WTC11 (cell line): ENCODE results near the gene ST6GAL1. TPM values are rescaled to one million over a fixed set of nuclear protein-coding genes. Genes with fewer than 3 reads are reported as not detected.

Experiments
- ATAC-seq: fragments of 200-7000 bp; cut with Tn5 transposase; 2 replicates; pipeline ENCODE4 v1.10.0; 2021; ENCODE audit warnings: mild to moderate bottlenecking, moderate library complexity
- CTCF ChIA-PET: fragments of 300-600 bp; sonication (Branson Sonifier 250); formaldehyde crosslinking; loops from one replicate; lab custom pipeline; 2021; ENCODE audit warnings: antibody characterized with exemption; lab: Charles Lee
- POLR2A ChIA-PET: fragments of 350-600 bp; sonication (Branson Sonifier 250); formaldehyde crosslinking; loops from one replicate; lab custom pipeline; 2021; ENCODE audit warnings: antibody characterized with exemption; lab: Charles Lee
- DNase-seq: peaks from one replicate; pipeline ENCODE4 v3.0.0; 2021; ENCODE audit warnings: low spot score
- H3K27ac Mint-ChIP-seq: 2 replicates; pipeline ENCODE4 v1.8.0; 2021; ENCODE audit warnings: mixed read lengths
- H3K27me3 Mint-ChIP-seq: 2 replicates; pipeline ENCODE4 v1.8.0; 2021; ENCODE audit warnings: low read depth, mild to moderate bottlenecking, moderate library complexity, mixed read lengths
- H3K36me3 Mint-ChIP-seq: 2 replicates; pipeline ENCODE4 v1.8.0; 2021; ENCODE audit warnings: mixed read lengths
- H3K4me1 Mint-ChIP-seq: 2 replicates; pipeline ENCODE4 v1.8.0; 2022; ENCODE audit warnings: mixed read lengths
- H3K4me3 Mint-ChIP-seq: 2 replicates; pipeline ENCODE4 v1.8.0; 2021; ENCODE audit warnings: mild to moderate bottlenecking, moderate library complexity, mixed read lengths
- H3K9me3 Mint-ChIP-seq: 2 replicates; pipeline ENCODE4 v1.8.0; 2021; ENCODE audit warnings: mixed read lengths
- E2F1 ChIP-seq: sonication (generic); formaldehyde crosslinking; IDR thresholded peaks from 2 replicates; pipeline ENCODE4 v1.8.0; 2022; ENCODE audit warnings: mild to moderate bottlenecking, missing genetic modification reagents
- GABPB1 ChIP-seq: sonication (generic); formaldehyde crosslinking; IDR thresholded peaks from 2 replicates; pipeline ENCODE4 v1.8.1; 2023; ENCODE audit warnings: mild to moderate bottlenecking, missing genetic modification reagents
- GTF2I ChIP-seq: fragments of 250-450 bp; sonication (Bioruptor Pico); conservative IDR thresholded peaks from 2 replicates; pipeline ENCODE4 v1.4.0; 2021; ENCODE audit warnings: mild to moderate bottlenecking
- HMGXB4 ChIP-seq: sonication (generic); formaldehyde crosslinking; IDR thresholded peaks from 2 replicates; pipeline ENCODE4 v1.8.1; 2023; ENCODE audit warnings: mild to moderate bottlenecking, moderate library complexity, missing genetic modification reagents
- IRF2 ChIP-seq: sonication (generic); formaldehyde crosslinking; IDR thresholded peaks from 2 replicates; pipeline ENCODE4 v1.8.0; 2022; ENCODE audit warnings: low read depth, missing genetic modification reagents, borderline replicate concordance
- JAZF1 ChIP-seq: fragments of 250-450 bp; sonication (Bioruptor Pico); IDR thresholded peaks from 2 replicates; pipeline ENCODE4 v1.9.0; 2021; ENCODE audit warnings: moderate library complexity, mild to moderate bottlenecking, inconsistent platforms
- JUN ChIP-seq: sonication (generic); formaldehyde crosslinking; IDR thresholded peaks from 2 replicates; pipeline ENCODE4 v1.8.0; 2023; ENCODE audit warnings: mild to moderate bottlenecking, missing genetic modification reagents
- KAT7 ChIP-seq: sonication (generic); formaldehyde crosslinking; IDR thresholded peaks from 2 replicates; pipeline ENCODE4 v1.8.1; 2023; ENCODE audit warnings: missing genetic modification reagents, mild to moderate bottlenecking, borderline replicate concordance
- NFYB ChIP-seq: sonication (generic); formaldehyde crosslinking; conservative IDR thresholded peaks from 2 replicates; pipeline ENCODE4 v1.8.0; 2022; ENCODE audit warnings: low read depth, missing genetic modification reagents
- NR1H2 ChIP-seq: sonication (generic); formaldehyde crosslinking; IDR thresholded peaks from 2 replicates; pipeline ENCODE4 v1.9.0; 2021; ENCODE audit warnings: mild to moderate bottlenecking, moderate library complexity, missing genetic modification reagents
- NR2C2 ChIP-seq: sonication (generic); formaldehyde crosslinking; IDR thresholded peaks from 2 replicates; pipeline ENCODE4 v1.8.0; 2022; ENCODE audit warnings: mild to moderate bottlenecking, missing genetic modification reagents
- SMAD3 ChIP-seq: sonication (generic); formaldehyde crosslinking; IDR thresholded peaks from 2 replicates; pipeline ENCODE4 v1.8.0; 2022; ENCODE audit warnings: missing genetic modification reagents, mild to moderate bottlenecking, borderline replicate concordance
- SOX15 ChIP-seq: fragments of 250-450 bp; sonication (Bioruptor Pico); IDR thresholded peaks from 2 replicates; pipeline ENCODE4 v1.9.0; 2021; ENCODE audit warnings: mild to moderate bottlenecking
- USF1 ChIP-seq: sonication (generic); formaldehyde crosslinking; IDR thresholded peaks from 2 replicates; pipeline ENCODE4 v1.8.0; 2022; ENCODE audit warnings: mild to moderate bottlenecking, missing genetic modification reagents
- ZBTB43 ChIP-seq: sonication (generic); formaldehyde crosslinking; IDR thresholded peaks from 2 replicates; pipeline ENCODE4 v1.8.1; 2023; ENCODE audit warnings: mild to moderate bottlenecking, missing genetic modification reagents
- ZNF281 ChIP-seq: sonication (generic); formaldehyde crosslinking; IDR thresholded peaks from 2 replicates; pipeline ENCODE4 v1.8.0; 2023; ENCODE audit warnings: mild to moderate bottlenecking, missing genetic modification reagents
- ZNF423 ChIP-seq: fragments of 250-450 bp; sonication (Bioruptor Pico); IDR thresholded peaks from 2 replicates; pipeline ENCODE4 v2.1.2; 2022; ENCODE audit warnings: mild to moderate bottlenecking, moderate library complexity
- ZNF425 ChIP-seq: fragments of 250-450 bp; sonication (Bioruptor Pico); conservative IDR thresholded peaks from 2 replicates; pipeline ENCODE4 v1.9.0; 2021; ENCODE audit warnings: mild to moderate bottlenecking
- ZNF671 ChIP-seq: fragments of 250-450 bp; sonication (Bioruptor Pico); IDR thresholded peaks from 2 replicates; pipeline ENCODE4 v1.8.0; 2021; ENCODE audit warnings: mild to moderate bottlenecking
- total RNA-seq: library from RNA; stranded (reverse); gene quantifications from 3 replicates; pipeline ENCODE4 v1.2.3, GENCODE V29; 2021

Gene ST6GAL1
- total RNA-seq, 1 experiment from 2014 or later = 87.5 TPM

GRCh38 chr3:187015903-187016638 lies 85.7 kb downstream of the ST6GAL1 start:
- no peaks in the 10 kb centered on the region for H3K9me3 Mint-ChIP-seq
- no peak overlapping the region for H3K4me3 Mint-ChIP-seq
- DNase-seq = no peak
- POLR2A ChIA-PET = no interaction called here
- CTCF ChIA-PET = interaction anchor here (1.7 kb wide), 1 partner anchor 167 kb away, joined by 4 read pairs; no protein-coding TSS in a partner anchor
- H3K27me3 Mint-ChIP-seq = no peaks in the 10 kb centered on the region
- TF ChIP-seq ZNF671 (no peak), NR2C2 (CRISPR knock-in tag) (no peak), IRF2 (no peak), ZNF423 (CRISPR knock-in tag) (no peak), KAT7 (CRISPR knock-in tag) (no peak), NFYB (CRISPR knock-in tag) (no peak), JAZF1 (CRISPR knock-in tag) (no peak), NR1H2 (CRISPR knock-in tag) (no peak), ZNF281 (CRISPR knock-in tag) (no peak), ZBTB43 (CRISPR knock-in tag) (no peak), E2F1 (no peak), GABPB1 (CRISPR knock-in tag) (no peak), ZNF425 (CRISPR knock-in tag) (no peak), GTF2I (CRISPR knock-in tag) (no peak), SMAD3 (no peak), HMGXB4 (CRISPR knock-in tag) (no peak), JUN (CRISPR knock-in tag) (no peak), SOX15 (CRISPR knock-in tag) (no peak), USF1 (no peak)
- ATAC-seq = no peak
- peaks cover 22% of the 10 kb centered on the region for H3K4me1 Mint-ChIP-seq
- H3K36me3 Mint-ChIP-seq = peaks cover 23% of the 10 kb centered on the region
- peak overlapping the region; percentile 75; the same call in 1 of the 2 replicates for H3K27ac Mint-ChIP-seq
